Heart left ventricle (tissue), 16 donors: ENCODE data around the gene OLIG2. TPM values are rescaled to one million over a fixed set of nuclear protein-coding genes. Genes with fewer than 3 reads are reported as not detected.

Experiments
- ATAC-seq, 4 donors: fragments of 200-7000 bp; cut with Tn5 transposase; one replicate each; pipeline ENCODE4 v1.9.1; 2020 to 2022; ENCODE audit warnings: moderate library complexity in 4 of 4, mild to moderate bottlenecking in 3 of 4, moderate number of reproducible peaks in 1 of 4
- DNase-seq, 5 donors: peaks; one replicate each; pipeline ENCODE4 v3.0.0-alpha.2; 2020
- H3K27ac ChIP-seq, 12 donors: fragments of 200-600 bp; sonication (generic) in 4 of 12; one replicate each; pipeline versions ENCODE4 v1.5.0 to v1.8.0; 2016 to 2022; ENCODE audit warnings: mild to moderate bottlenecking in 2 of 12
- H3K27me3 ChIP-seq, 9 donors: fragments of 200-600 bp; sonication (generic) in 2 of 9; one replicate each; pipeline versions ENCODE4 v1.5.1 to v1.8.0; 2016 to 2022; ENCODE audit warnings: mild to moderate bottlenecking in 3 of 9
- H3K36me3 ChIP-seq, 9 donors: fragments of 200-600 bp; sonication (generic) in 2 of 9; one replicate each; pipeline versions ENCODE4 v1.5.0 to v1.8.0; 2018 to 2022; ENCODE audit warnings: mild to moderate bottlenecking in 2 of 9
- H3K4me1 ChIP-seq, 12 donors: fragments of 200-600 bp; sonication (generic) in 4 of 12; one replicate each; pipeline versions ENCODE4 v1.5.0 to v1.8.0; 2016 to 2022; ENCODE audit warnings: mild to moderate bottlenecking in 3 of 12
- H3K4me3 ChIP-seq, 12 donors: fragments of 200-600 bp; sonication (generic) in 4 of 12; one replicate each; pipeline versions ENCODE4 v1.5.0 to v1.8.0; 2017 to 2022; ENCODE audit warnings: mild to moderate bottlenecking in 9 of 12, moderate library complexity in 4 of 12
- H3K9me3 ChIP-seq, 12 donors: fragments of 200-600 bp; sonication (generic) in 4 of 12; one replicate each; pipeline versions ENCODE4 v1.5.0 to v1.8.0; 2016 to 2022; ENCODE audit warnings: mild to moderate bottlenecking in 1 of 12
- CTCF ChIP-seq, 12 donors: fragments of 200-600 bp; sonication (generic) in 4 of 12; IDR thresholded peaks; one replicate each; pipeline versions ENCODE4 v1.5.0 to v1.8.0; 2018 to 2022; ENCODE audit warnings: antibody characterized with exemption in 12 of 12, mild to moderate bottlenecking in 5 of 12
- POLR2A ChIP-seq, 2 donors: fragments of 450-650 bp; IDR thresholded peaks; one replicate each; pipeline ENCODE4 v1.6.1; 2017; ENCODE audit warnings: antibody characterized with exemption in 2 of 2, mild to moderate bottlenecking in 2 of 2, moderate library complexity in 2 of 2
- WGBS, 4 donors: extraction: QIAGEN DNeasy Blood & Tissue Kit in 2 of 4; methylation state at CpG; one replicate each; pipeline versions ENCODE4 v1.1.5 to v1.1.7; 2013 to 2018; 5-methylcytosine and 5-hydroxymethylcytosine counted together
- intact Hi-C, 10 donors: fragments of 100-400 bp; cut with DNase I; formaldehyde crosslinking; loops; one replicate each; pipeline versions ENCODE4 v1.11.1 to v1.14.2; 2022
- polyA plus RNA-seq, 2 donors: library from polyadenylated mRNA; stranded (reverse); fragments of 200-250 nt; gene quantifications; one replicate each; pipeline ENCODE4 v1.2.3, GENCODE V29; 2013
- total RNA-seq, 9 donors: library from RNA; depleted of rRNA in 2 of 9; stranded (reverse); fragments of >200 nt in 2 of 9; fragmentation: NEBNext Ultra II Directional in 3 of 9; extraction: Animal tissue kit (Norgen Biotek cat#: 25700) in 3 of 9; gene quantifications; one replicate each; pipeline versions ENCODE4 v1.1.0 to v1.2.4, GENCODE V29; 2016 to 2023
- donor health status: ischemic (EF 13 %, LVEDD 7.1; RV severe dilation, severe dysfunction).
- donor health status: healthy with polysubstance abuse.
- donor health status: DM: no; HTN: yes; CAD: no.
- donor health status: DM: no; HTN: no; CAD: no.
- donor health status: ischemic (EF 25% LVEDD 6.9; RV normal size, moderate dysfunction).
- donor health status: ischemic (EF 25% LVEDD 5.7; RV mildly dilated, moderate dysfunction).
- donor health status: healthy.
- donor health status: DM: yes; HTN: yes; CAD: no.
- donor health status: ischemic (EF 35%, LVEDD 5.7; RV mildly dilated, moderate dysfunction).
- donor health status: nonischemic (EF 11% LVEDD 7.7; RV severe dilation, severe dysfunction).
- donor health status: DM: yes; HTN: yes; CAD: no.
- donor health status: PGD.
- donor health status: ischemic (EF 29% LVEDD 5.4; RV normal size, mild dysfunction).
- donor health status: nonischemic (EF 23%, LVEDD 6.1; RV moderate dilation, normal function).

OLIG2 gene
- total and polyA plus RNA-seq, 11 donors = not detected

- peaks cover 0 to 35% (median 13%) of the 10 kb centered on the region in 12 donors for H3K4me1 ChIP-seq
- H3K9me3 ChIP-seq = peaks cover 0 to 9% (median 0%) of the 10 kb centered on the region in 12 donors
- no peak for TF ChIP-seq POLR2A (IDR thresholded peaks at IDR 0.05)
- no peak for TF ChIP-seq CTCF (IDR thresholded peaks at IDR 0.05)
- peaks cover 38 to 100% (median 88%) of the 10 kb centered on the region in 9 donors for H3K27me3 ChIP-seq
- no peak for DNase-seq
- 2 to 4% (median 3%) methylated on average over 37 to 38 of the region's 38 CpGs for WGBS, 4 donors
- ATAC-seq = no peak
- no peak overlapping the region for H3K27ac ChIP-seq
- H3K4me3 ChIP-seq = peak overlapping the region; percentile 6 to 57 (median 40)
- intact Hi-C loops = no loop called here
- no peaks in the 10 kb centered on the region for H3K36me3 ChIP-seq
Observed at GRCh38 chr21:33071770-33072306, 46.1 kb downstream of the OLIG2 start.

- Histone ChIP-seq H3K36me3 (no peaks in the 10 kb centered on the region), H3K27me3 (peaks cover 37 to 98% (median 73%) of the 10 kb centered on the region in 9 donors), H3K27ac (no peak overlapping the region), H3K4me3 (no peak overlapping the region), H3K9me3 (peaks cover 0 to 9% (median 0%) of the 10 kb centered on the region in 12 donors), H3K4me1 (peaks cover 0 to 29% (median 13%) of the 10 kb centered on the region in 12 donors)
- intact Hi-C loops = no loop called here
- DNase-seq (no peak), ATAC-seq (no peak)
- TF ChIP-seq POLR2A (IDR thresholded peaks at IDR 0.05) (no peak), CTCF (IDR thresholded peaks at IDR 0.05) (no peak)
- WGBS, 4 donors = 49 to 67% (median 62%) methylated on average over 4 of the region's 4 CpGs
Observed at GRCh38 chr21:33073636-33074035, 47.9 kb downstream of the OLIG2 start.

GRCh38 chr21:33075128-33075527 is 49.4 kb downstream of the OLIG2 start:
- intact Hi-C loops = no loop called here
- H3K27me3 ChIP-seq = peaks cover 32 to 88% (median 58%) of the 10 kb centered on the region in 9 donors
- 22 to 44% (median 25%) methylated on average over 9 of the region's 9 CpGs for WGBS, 4 donors
- DNase-seq (no peak), ATAC-seq (no peak)
- H3K36me3 ChIP-seq = no peaks in the 10 kb centered on the region
- no peak for TF ChIP-seq POLR2A (IDR thresholded peaks at IDR 0.05)
- TF ChIP-seq CTCF (IDR thresholded peaks at IDR 0.05) = no peak
- peaks cover 0 to 21% (median 13%) of the 10 kb centered on the region in 12 donors for H3K4me1 ChIP-seq
- H3K27ac ChIP-seq = no peak overlapping the region
- no peaks in the 10 kb centered on the region for H3K9me3 ChIP-seq
- no peak overlapping the region for H3K4me3 ChIP-seq

- Histone ChIP-seq H3K9me3 (no peaks in the 10 kb centered on the region), H3K36me3 (no peaks in the 10 kb centered on the region), H3K27ac (no peak overlapping the region), H3K4me3 (no peak overlapping the region), H3K4me1 (peaks cover 0 to 17% (median 13%) of the 10 kb centered on the region in 12 donors), H3K27me3 (peaks cover 31 to 87% (median 55%) of the 10 kb centered on the region in 9 donors)
- 24 to 44% (median 35%) methylated on average over 11 of the region's 11 CpGs for WGBS, 4 donors
- DNase-seq (no peak), ATAC-seq (no peak)
- TF ChIP-seq POLR2A (IDR thresholded peaks at IDR 0.05) = no peak
- TF ChIP-seq CTCF (IDR thresholded peaks at IDR 0.05) = no peak
- intact Hi-C loops = no loop called here
Observed at GRCh38 chr21:33075596-33076195, 50.0 kb downstream of the OLIG2 start.
